K562 (cell line): ENCODE measurements around the gene KCTD19. TPM values are rescaled to one million over a fixed set of nuclear protein-coding genes. Genes with fewer than 3 reads are reported as not detected.

ENCODE experiments used
- CXXC5 ChIP-seq: fragments of 250-450 bp; sonication (Bioruptor Pico); IDR thresholded peaks from 2 replicates; pipeline ENCODE4 v1.8.0; 2022; ENCODE audit warnings: inconsistent platforms, mild to moderate bottlenecking, moderate library complexity
- DPF2 ChIP-seq: fragments of 450-650 bp; IDR thresholded peaks from 2 replicates; pipeline ENCODE4 v1.6.1; 2016
- E2F5 ChIP-seq: sonication (generic); formaldehyde crosslinking; IDR thresholded peaks from 2 replicates; pipeline ENCODE4 v1.8.0; 2022; ENCODE audit warnings: mild to moderate bottlenecking, missing genetic modification reagents
- ETV5 ChIP-seq: sonication (generic); formaldehyde crosslinking; IDR thresholded peaks from 2 replicates; pipeline ENCODE4 v1.4.0; 2020; ENCODE audit warnings: low read depth, mild to moderate bottlenecking, missing genetic modification reagents
- FOXA1 ChIP-seq: fragments of 450-650 bp; IDR thresholded peaks from 2 replicates; pipeline ENCODE4 v1.6.1; 2016; ENCODE audit warnings: mild to moderate bottlenecking, borderline replicate concordance
- HDGF ChIP-seq: fragments of 450-650 bp; IDR thresholded peaks from 2 replicates; pipeline ENCODE4 v1.6.1; 2016
- MAX ChIP-seq: sonication (generic); formaldehyde crosslinking; IDR thresholded peaks from 2 replicates; pipeline ENCODE4 v1.9.0; 2022; ENCODE audit warnings: mild to moderate bottlenecking, missing genetic modification reagents
- MYNN ChIP-seq, 2 experiments: sonication (generic); formaldehyde crosslinking in 1 of 2; IDR thresholded peaks; 2 replicates each; pipeline versions ENCODE4 v1.5.0 to v1.6.1; 2016 to 2020; ENCODE audit warnings: antibody characterized with exemption in 1 of 2, missing genetic modification reagents in 1 of 2
- NR2C1 ChIP-seq, 2 experiments: fragments of 450-650 bp; IDR thresholded peaks; 2 replicates each; pipeline ENCODE4 v1.6.1; 2017; ENCODE audit warnings: mild to moderate bottlenecking in 2 of 2, antibody characterized with exemption in 1 of 2, inconsistent platforms in 1 of 2, missing compliant biosample characterization in 1 of 2, missing genetic modification characterization in 1 of 2
- NR4A1 ChIP-seq, 2 experiments: fragments of 250-450 bp in 1 of 2; fragments of 450-650 bp in 1 of 2; sonication (Bioruptor Pico) in 1 of 2; IDR thresholded peaks; 2 replicates each; pipeline versions ENCODE4 v1.4.0 to v1.6.1; 2016 to 2020; ENCODE audit warnings: mild to moderate bottlenecking in 2 of 2, missing compliant biosample characterization in 1 of 2, missing genetic modification characterization in 1 of 2, moderate library complexity in 1 of 2
- VEZF1 ChIP-seq: fragments of 200-800 bp; sonication (Bioruptor generic); IDR thresholded peaks from 2 replicates; pipeline ENCODE4 v1.6.1; 2017; ENCODE audit warnings: missing genetic modification characterization, missing compliant biosample characterization
- ZNF134 ChIP-seq: fragments of 250-450 bp; sonication (Bioruptor Pico); conservative IDR thresholded peaks from 2 replicates; pipeline ENCODE4 v1.4.0; 2020
- ZNF165 ChIP-seq: fragments of 250-450 bp; sonication (Bioruptor Pico); IDR thresholded peaks from 2 replicates; pipeline ENCODE4 v1.4.0; 2020; ENCODE audit warnings: borderline replicate concordance
- ZNF175 ChIP-seq: fragments of 200-800 bp; sonication (Bioruptor generic); IDR thresholded peaks from 2 replicates; pipeline ENCODE4 v1.6.1; 2016; ENCODE audit warnings: low read depth, mild to moderate bottlenecking, missing genetic modification characterization, missing compliant biosample characterization
- polyA plus RNA-seq, 8 experiments: library from polyadenylated mRNA; depleted of rRNA in 4 of 8; stranded (reverse) in 5 of 8; unstranded in 3 of 8; fragments of >200 nt; fragmentation: Nextera tagmentation in 2 of 8; fragmentation: Illumina TruSeq in 1 of 8; extraction: Ambion mirVana in 2 of 8; extraction: Trizol in 1 of 8; gene quantifications; 2 replicates each; pipeline versions ENCODE4 v1.2.1 to v1.2.3, GENCODE V29; 2011 to 2014; ENCODE audit warnings: inconsistent platforms in 1 of 8, missing spikeins in 1 of 8
- total RNA-seq, 7 experiments: library from RNA; depleted of rRNA in 6 of 7; stranded (reverse); fragments of >200 nt in 6 of 7; fragmentation: Illumina TruSeq in 2 of 7; extraction: Trizol in 2 of 7; gene quantifications; 2 replicates each; pipeline versions ENCODE4 v1.2.1 to v1.2.3, GENCODE V29; 2011 to 2021; ENCODE audit warnings: low replicate concordance in 1 of 7
- TF ChIP-seq, protein P1 (sequence below), 3 experiments: fragments of 200-800 bp in 1 of 3; fragments of 250-450 bp in 1 of 3; fragments of 450-650 bp in 1 of 3; sonication (Bioruptor Pico) in 1 of 3; sonication (Bioruptor generic) in 1 of 3; formaldehyde crosslinking in 1 of 3; IDR thresholded peaks; 2 replicates each; pipeline versions ENCODE4 v1.6.1 to v1.8.0; 2016 to 2022; ENCODE audit warnings: mild to moderate bottlenecking in 2 of 3, missing genetic modification characterization in 2 of 3, missing compliant biosample characterization in 1 of 3, moderate library complexity in 1 of 3
- TF ChIP-seq, protein P2 (sequence below): sonication (generic); formaldehyde crosslinking; IDR thresholded peaks from 2 replicates; pipeline ENCODE4 v1.8.0; 2022; ENCODE audit warnings: missing genetic modification reagents, mild to moderate bottlenecking, moderate library complexity, borderline replicate concordance
- TF ChIP-seq, protein P3 (sequence below): sonication (generic); formaldehyde crosslinking; IDR thresholded peaks from 2 replicates; pipeline ENCODE4 v1.4.0; 2020; ENCODE audit warnings: mild to moderate bottlenecking, missing genetic modification reagents

The KCTD19 gene
- total and polyA plus RNA-seq, 9 of the 15 experiments (the other 6 are each of a cell fraction or from before 2014, with no cell fraction given): 0.03 to 0.91 (median 0.22) TPM; not detected in 2

DNA sequence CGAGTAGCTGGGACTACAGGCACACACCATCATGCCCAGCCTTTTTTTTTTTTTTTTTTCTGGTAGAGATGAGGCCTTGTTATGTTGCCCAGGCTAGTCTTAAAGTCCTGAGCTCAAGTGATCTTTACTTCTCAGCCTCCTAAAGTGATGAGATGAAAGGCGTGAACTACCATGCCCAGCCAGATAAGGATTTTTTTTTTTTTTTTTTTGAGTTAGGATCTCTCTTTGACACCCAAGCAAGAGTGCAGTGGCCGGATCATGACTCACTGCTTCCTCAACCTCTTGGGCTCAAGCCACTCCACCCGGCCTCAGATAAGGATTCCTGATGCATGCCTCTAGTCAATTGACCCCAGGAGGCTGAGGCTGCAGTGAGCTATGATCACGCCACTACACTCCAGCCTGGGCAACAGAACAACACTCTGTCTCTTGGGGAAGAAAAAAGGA lies 58.4 kb downstream of the KCTD19 start (continued):
- TF ChIP-seq, protein P1, sequence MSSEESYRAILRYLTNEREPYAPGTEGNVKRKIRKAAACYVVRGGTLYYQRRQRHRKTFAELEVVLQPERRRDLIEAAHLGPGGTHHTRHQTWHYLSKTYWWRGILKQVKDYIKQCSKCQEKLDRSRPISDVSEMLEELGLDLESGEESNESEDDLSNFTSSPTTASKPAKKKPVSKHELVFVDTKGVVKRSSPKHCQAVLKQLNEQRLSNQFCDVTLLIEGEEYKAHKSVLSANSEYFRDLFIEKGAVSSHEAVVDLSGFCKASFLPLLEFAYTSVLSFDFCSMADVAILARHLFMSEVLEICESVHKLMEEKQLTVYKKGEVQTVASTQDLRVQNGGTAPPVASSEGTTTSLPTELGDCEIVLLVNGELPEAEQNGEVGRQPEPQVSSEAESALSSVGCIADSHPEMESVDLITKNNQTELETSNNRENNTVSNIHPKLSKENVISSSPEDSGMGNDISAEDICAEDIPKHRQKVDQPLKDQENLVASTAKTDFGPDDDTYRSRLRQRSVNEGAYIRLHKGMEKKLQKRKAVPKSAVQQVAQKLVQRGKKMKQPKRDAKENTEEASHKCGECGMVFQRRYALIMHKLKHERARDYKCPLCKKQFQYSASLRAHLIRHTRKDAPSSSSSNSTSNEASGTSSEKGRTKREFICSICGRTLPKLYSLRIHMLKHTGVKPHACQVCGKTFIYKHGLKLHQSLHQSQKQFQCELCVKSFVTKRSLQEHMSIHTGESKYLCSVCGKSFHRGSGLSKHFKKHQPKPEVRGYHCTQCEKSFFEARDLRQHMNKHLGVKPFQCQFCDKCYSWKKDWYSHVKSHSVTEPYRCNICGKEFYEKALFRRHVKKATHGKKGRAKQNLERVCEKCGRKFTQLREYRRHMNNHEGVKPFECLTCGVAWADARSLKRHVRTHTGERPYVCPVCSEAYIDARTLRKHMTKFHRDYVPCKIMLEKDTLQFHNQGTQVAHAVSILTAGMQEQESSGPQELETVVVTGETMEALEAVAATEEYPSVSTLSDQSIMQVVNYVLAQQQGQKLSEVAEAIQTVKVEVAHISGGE (CRISPR knock-in tag; IDR thresholded peaks at IDR 0.05): peak in 1 of 3 experiments; percentile 78; a peak in 2 of 6 replicates
- TF ChIP-seq, protein P2, sequence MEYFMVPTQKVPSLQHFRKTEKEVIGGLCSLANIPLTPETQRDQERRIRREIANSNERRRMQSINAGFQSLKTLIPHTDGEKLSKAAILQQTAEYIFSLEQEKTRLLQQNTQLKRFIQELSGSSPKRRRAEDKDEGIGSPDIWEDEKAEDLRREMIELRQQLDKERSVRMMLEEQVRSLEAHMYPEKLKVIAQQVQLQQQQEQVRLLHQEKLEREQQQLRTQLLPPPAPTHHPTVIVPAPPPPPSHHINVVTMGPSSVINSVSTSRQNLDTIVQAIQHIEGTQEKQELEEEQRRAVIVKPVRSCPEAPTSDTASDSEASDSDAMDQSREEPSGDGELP: peak; percentile 27; the same call in 1 of the 2 replicates
- TF ChIP-seq MYNN (IDR thresholded peaks at IDR 0.05) (peak; percentile 75; the same call in 1 of the 2 replicates), MYNN (CRISPR knock-in tag; IDR thresholded peaks at IDR 0.05) (no peak), NR4A1 (CRISPR knock-in tag; IDR thresholded peaks at IDR 0.05) (no peak), NR4A1 (tag; IDR thresholded peaks at IDR 0.05) (0 out of 2 replicates have a peak, but pooled peaks have one; percentile 42), ZNF134 (0 out of 2 replicates have a peak, but pooled peaks have one; percentile 28), E2F5 (no peak), NR2C1 (IDR thresholded peaks at IDR 0.05) (no peak), NR2C1 (tag; IDR thresholded peaks at IDR 0.05) (peak; percentile 60; the same call in 1 of the 2 replicates), ZNF165 (CRISPR knock-in tag) (no peak), ETV5 (peak; percentile 50; the same call in 1 of the 2 replicates), FOXA1 (no peak), DPF2 (peak; percentile 99), HDGF (0 out of 2 replicates have a peak, but pooled peaks have one; percentile 52), ZNF175 (CRISPR knock-in tag) (peak; percentile 39; the same call in 1 of the 2 replicates), MAX (peak; percentile 45; the same call in 1 of the 2 replicates), VEZF1 (CRISPR knock-in tag) (peak; percentile 65), CXXC5 (CRISPR knock-in tag) (peak; percentile 77)
- TF ChIP-seq, protein P3, sequence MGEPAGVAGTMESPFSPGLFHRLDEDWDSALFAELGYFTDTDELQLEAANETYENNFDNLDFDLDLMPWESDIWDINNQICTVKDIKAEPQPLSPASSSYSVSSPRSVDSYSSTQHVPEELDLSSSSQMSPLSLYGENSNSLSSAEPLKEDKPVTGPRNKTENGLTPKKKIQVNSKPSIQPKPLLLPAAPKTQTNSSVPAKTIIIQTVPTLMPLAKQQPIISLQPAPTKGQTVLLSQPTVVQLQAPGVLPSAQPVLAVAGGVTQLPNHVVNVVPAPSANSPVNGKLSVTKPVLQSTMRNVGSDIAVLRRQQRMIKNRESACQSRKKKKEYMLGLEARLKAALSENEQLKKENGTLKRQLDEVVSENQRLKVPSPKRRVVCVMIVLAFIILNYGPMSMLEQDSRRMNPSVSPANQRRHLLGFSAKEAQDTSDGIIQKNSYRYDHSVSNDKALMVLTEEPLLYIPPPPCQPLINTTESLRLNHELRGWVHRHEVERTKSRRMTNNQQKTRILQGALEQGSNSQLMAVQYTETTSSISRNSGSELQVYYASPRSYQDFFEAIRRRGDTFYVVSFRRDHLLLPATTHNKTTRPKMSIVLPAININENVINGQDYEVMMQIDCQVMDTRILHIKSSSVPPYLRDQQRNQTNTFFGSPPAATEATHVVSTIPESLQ (CRISPR knock-in tag): peak; percentile 39; the same call in 1 of the 2 replicates
